Skin of body (tissue), 2 donors: Measurements from ENCODE around the gene GNAT1. TPM values are rescaled to one million over a fixed set of nuclear protein-coding genes. Genes with fewer than 3 reads are reported as not detected.

Experiments
- DNase-seq: peaks from one replicate; lab custom pipeline; 2025; lab: John Stamatoyannopoulos, UW
- total RNA-seq: library from RNA; depleted of rRNA; stranded (reverse); fragments of >200 nt; gene quantifications from one replicate; pipeline ENCODE4 v1.2.3, GENCODE V29; 2014

The GNAT1 gene
- total RNA-seq, 1 donor from 2014 or later, result 0.20 TPM

DNA sequence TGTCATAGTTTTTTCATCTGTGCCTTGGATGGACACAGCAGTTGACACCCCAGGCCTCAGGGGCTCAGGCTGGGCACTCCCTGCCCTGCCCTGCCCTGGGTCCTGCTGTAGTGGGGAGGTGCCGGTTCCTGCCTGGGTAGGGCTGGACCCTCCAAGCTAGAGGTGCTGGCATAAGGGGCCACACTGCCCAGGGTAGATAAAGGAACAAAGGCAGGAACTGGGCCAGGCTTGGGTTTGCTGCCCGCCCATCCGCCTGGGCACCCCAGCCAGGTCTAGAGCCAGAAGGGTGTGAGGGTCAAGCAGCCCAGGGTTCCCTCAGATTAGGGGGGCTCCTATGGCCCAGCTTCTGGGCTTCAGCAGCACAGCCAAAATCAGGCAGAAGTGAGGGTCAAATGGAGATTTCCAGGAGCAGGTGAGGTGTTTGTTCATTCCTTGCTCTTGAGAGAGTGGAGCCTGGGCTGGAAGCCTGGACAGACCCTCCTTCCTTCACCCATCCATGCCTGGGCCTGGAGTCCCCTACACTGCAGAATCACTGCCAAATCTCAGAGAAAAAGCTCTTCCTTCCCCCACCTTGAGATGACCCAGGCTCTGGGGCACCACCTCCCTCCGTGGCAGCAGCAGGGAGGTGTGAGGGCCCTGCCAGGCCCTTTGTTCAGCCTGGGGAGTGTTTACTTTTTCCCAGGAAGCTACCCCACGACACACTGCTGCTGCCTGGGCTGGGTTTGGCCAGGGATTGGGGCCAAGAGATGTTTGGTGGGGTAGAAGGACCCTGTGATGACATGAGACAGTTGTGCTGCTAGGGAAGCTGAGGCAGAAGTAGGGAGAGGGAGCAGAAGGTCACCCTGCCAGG is 29.2 kb upstream of the GNAT1 start:
- no peak for DNase-seq

DNA sequence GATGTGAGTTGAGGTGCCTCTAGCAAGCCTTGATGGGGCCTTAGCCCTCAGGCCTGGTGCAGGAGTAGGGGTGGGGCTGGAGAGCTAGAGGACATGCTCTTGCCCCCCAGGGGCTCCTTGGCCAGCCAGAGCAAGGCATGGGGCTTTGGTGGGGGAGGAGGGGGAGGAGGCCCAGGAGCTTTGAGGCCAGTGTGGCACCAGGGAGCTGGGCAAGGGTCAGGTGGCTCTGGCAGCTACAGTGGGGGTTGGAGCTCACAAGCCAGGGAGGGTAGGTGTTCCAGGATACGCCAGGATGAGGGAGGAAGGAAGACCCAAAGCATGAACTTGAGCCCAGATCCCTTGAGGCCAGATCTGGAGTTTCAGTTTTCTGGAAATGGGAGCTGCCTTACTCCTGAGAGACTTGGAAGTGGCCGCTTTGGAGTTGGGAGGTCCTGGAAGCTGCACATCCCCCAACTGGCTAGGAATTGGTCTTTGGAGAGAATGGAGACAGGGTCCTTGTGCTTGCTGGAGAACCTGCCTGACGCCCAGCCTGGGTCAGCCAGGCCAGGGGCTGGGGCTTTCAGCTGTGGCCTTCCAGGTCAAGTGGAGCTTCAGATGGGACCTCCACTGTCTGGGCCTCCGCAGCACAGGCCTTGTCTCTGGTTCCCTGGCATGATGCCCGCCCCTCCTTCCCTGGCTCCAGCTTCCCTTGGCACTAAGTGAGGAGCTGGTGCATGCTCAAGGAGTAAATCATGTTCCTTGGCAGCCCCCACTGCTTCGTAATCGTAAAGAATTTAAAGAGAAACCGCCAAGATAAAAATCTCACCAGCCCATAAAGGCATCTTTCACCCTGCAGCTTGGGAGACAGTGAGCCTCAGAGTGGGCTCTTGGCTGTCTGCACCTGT is 27.6 kb upstream of the GNAT1 start:
- DNase-seq, result peak; percentile 70

DNA sequence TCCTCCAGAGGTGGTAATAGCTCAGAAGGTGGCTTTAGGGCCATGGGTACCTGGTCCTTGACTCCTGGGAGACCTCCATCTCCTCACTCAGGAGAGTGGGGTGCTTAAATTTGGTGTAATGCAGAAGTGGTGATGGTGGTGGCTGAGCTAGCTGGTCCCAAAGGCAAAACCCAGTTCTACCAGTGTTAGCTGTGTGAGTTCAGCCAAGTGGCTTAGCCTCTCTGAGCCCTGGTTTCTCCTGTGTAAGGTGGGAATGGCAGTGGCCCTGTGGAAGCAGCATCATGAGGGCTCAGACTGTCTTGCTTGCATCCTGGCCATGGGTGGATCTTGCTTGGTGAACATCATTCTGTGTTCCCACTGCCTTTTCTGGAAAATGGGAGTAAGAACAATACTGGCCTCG is 26.9 kb upstream of the GNAT1 start:
- DNase-seq, result no peak

DNA sequence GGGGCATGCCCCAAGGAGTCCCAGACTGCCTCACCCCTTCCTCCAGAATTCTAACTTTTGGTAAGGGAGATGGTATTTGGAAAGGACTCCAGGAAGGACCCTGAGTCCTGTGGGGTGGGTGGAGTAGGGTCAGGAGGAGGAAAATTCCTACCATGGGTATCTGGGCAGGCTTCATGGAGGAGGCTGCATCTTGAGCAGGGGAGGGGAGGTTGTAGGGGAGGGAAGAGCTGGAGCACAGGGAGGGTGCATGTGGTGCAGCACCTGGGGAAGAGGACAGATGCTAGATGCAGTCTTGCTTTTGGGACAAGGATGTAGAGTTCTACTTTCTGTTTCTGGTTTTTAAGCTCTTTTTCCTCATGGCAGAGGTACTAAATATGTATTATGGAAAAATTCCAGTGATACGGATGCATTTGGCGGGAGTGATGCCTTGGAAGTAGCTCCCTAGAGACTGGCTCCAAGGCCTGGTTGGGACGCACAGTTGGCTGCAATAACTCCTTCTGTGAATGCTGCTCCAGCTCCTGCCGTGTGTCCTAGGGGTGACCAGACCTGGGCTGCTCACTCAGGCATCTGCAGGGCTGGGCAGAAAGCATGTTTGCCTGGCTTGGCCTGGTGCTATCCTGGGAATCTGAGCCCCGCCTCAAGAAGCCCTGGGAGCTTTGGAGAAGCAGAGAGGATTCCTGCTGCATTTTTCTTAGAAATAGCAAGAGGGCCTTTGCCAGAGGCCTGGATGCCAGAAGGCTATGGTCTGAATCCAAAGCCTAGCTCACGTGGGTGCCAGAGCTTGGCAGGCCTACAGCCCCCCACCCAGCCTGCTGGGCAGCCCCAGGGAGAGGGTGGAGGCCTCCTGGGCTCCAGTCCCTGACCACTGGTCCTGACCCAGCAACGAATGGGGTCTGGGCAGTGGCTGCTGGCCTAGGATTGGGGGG is 26.2 kb upstream of the GNAT1 start:
- DNase-seq, result peak; percentile 93

DNA sequence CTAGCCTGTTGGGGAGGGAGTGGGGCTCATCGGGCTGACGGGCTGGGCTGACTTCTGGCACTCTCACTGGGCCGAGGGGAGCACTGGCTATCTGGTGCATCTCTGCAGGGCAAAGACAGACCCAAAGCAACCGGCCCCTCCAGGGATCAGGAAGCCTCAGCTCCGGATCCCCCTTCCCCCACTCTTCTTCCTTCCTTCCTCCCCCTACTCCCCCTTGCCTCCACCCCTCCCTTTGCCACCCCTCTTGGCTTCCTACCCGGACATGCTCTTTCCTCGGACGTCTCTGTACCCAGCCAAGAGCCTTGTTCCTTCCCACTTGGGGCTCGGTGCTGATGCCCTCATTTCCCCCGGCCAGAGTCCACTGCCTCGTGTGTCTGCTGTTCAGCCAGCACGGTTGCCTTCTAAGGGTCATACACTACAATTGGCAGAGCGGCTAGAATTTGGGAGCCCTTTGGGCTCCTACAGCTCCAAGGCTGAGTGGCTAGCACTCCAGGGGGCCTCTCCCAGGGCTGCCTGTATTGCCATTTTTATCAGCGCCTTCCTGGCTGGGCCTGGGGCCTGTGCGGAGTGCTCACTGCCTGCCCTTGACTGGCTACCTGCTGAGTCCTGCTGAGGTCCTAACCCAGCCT is 25.4 kb upstream of the GNAT1 start:
- DNase-seq, result no peak

DNA sequence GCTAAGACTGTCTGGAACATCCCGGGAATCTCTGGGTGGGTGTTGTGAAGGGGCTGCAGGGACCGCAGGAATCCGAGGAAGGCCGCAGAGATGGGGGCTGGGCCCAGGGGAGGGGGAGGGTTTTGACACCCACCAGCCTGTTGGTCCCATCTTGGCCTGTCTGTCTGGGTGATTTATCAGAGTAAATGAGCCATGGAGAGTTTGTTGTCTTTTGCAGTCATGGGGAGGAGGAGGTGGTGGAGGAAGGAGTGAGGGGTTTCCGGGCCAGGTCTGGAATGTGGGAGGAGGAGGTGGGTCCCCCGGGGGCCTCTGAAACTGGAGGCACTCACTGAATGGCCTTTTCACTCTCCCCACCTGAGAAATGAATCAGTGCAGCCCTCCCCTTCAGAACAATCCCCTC is 24.8 kb upstream of the GNAT1 start:
- DNase-seq, result no peak

DNA sequence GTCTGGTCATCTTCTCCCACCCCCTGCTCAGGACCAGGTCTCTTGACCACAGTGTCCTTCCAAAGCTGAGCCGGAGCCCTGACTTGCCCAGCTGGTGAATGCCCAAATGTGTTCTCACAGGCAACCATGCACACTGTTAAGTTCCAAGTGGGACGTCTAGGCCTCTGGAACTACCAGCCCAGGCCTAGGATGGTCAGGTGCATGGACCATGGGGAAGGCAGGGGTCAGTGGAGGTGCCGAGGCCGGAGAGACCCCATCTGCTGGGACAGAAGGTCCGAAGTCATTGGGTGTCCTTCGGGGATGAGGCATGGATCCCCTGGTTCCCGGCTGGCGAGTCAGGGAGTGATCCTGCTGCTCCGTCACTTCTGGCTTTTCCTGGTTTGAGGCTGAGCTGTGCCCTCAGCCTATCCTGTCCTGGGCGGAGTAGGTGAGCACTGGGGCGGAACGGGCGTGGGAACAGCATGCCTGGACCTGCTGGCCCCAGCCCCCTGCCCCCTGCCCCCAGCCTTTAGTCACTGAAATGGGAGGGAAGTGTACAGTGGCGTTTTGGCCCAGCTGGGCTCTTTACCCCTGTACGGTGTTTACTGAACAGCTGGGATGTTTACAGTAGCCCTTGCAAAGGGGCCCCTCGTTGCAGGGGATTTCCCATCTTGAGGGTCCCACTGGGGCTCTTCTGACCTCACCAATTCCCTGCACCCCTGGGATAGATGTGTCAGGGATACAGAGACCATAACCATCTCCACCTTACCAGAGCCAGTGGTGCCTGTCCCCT is 24.2 kb upstream of the GNAT1 start:
- DNase-seq, result no peak

DNA sequence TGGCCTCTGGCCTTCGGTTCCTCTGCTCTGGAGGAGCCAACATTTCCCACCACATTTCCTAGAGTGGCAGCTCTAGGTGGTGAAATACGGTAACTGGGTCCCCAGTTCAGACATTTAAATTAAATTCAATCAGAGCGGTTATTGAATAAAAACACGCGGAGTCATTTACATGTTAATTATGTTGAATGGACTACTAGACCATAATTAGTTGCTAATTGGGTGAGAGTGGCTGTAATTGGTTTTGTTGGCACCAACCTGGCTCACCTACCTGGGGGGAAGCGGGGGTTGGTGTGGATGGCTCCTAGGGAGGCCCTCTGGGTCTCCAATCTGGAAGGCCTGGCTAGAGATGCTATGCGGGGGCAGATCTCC is 23.6 kb upstream of the GNAT1 start:
- no peak for DNase-seq

DNA sequence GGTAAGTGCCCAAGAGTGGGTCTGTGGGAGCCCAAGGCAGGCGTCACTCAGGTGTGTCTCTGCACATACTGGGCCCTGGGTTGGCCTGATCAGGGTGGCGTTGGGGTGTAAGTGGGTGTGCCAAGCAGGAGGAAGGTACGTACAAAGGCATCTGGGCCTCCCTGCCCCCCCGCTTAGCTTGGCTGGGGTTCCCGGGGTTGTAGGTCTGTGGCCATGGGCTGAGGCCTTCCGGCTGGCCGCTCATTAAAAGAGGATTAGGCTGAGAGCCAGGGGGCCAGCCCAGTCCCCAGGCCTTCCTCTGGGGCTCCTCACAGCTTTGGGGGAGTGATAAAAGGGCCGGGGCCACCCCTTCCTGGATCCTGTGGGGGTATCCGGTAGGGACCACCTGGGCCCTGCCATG is 23.0 kb upstream of the GNAT1 start:
- no peak for DNase-seq

DNA sequence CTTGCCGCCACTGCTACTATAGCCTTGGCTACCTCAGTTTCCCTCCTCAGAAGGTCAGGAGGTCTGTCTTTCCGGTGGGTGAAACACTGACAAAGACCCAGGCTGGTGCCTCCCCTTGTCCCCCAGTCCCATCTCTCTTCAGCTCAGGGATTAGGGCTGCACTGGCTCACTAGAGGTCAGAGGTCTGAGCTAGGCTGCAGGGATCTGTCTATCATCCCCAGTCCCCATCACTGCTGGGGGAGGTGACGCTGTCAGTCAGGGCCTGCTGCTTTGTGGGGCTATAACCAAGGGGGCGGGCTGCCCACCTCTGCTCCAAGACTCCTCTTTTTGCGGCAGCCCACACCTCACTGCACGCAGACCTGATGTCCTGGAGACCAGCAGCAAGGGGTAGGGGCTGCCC is 22.6 kb upstream of the GNAT1 start:
- no peak for DNase-seq

DNA sequence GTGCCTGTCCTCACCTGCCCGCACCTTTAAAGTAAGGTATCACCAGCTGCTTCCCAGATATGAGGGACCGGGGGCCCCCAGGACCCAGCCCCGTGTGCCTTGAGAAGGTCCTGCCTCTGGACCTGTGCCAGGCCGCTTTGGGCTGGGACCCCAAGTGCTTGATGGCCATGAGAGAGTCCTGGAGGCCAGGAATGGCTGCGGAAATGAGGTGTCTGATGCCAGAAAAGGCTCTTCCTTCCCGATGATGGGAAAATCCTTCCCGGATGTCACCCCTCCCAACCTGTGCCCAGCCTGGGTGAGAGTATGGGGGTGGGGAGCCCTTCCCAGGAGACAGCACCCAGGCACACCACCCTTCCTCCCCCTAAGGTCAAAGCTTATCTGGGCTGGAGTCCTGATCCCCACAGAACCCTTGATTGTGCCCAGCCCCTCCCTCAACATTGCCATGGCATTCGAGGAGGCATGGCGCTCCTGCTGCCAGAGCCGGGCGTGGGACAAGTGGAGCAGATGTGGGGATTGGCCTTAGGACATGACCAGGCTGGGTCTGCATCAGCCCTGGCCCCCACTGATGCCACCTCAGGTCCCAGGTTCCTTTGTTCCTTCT is 22.1 kb upstream of the GNAT1 start:
- DNase-seq, result no peak

DNA sequence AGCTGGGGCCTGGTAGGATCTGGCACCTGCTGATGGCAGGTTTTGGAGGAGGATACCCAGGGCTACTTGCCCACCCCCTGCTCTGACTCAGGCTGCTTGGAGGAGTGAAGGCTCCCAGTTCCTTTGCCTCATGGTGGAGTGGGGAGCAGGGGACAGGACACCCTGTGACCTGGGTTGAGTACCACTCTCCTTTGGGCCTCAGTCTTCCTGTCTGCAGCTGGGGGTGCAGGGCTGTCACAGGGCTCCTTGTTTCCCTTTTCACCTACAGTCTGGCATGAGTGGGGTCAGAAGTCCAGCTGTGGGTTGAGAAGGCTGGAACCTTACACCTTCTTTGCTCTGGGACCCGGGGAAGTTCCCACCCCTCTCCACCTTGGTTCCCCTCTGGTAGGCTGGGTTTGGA is 21.6 kb upstream of the GNAT1 start:
- no peak for DNase-seq

DNA sequence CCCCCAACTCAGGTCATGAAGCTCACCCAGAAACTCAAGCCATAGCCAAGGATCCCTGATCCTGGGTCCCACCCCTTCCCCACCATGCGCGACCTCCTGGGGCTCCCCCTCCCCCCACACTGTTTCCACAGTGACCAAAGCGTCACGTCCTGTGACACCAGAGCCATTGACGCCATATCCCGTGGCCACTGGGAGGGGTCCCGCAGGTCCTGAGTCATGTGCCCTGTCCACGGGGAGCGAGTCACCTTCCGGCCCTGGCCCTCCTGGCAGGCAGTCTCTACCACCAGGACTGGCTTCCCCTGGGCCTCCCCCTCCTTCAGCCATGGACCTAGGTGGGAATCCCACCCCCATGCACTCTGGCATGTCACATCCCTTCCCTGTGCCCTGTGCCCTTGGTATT is 20.7 kb upstream of the GNAT1 start:
- no peak for DNase-seq

DNA sequence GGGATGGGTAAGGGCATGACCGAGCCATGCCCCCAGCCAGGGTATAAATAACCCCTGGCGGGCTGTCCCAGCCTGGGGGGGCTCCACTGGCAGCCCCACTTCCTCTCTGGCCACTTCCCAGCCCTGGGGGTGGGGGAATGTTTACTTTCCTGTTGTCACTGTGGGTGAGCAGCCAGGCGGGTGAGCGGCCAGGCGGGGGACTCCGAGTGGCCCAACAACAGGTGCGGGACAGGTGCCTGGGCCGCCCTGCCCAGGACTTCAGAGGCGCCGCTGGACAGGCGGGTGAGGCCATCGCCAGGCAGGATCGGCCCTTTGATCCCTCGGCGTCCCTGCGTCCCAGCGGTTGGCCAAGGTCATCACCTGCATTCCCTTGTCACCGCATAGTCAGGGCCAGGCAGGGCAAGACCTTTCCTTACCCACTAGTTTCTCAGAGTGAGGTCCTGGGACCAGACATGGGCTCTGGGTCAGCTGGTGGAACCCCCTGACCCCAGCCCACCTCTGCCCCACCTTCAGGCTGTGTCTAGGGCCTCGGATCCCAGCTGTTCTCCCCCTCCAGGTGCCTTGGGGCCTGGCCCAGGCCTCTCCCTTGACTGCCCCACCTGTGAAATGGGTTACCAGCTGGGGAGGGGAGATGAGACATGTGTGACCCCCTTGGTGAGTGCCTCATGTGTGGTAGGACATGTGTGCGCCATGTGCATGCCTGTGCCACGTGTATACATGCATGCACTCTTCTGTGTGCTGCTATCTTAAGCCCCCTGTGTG is 19.7 kb upstream of the GNAT1 start:
- no peak for DNase-seq

DNA sequence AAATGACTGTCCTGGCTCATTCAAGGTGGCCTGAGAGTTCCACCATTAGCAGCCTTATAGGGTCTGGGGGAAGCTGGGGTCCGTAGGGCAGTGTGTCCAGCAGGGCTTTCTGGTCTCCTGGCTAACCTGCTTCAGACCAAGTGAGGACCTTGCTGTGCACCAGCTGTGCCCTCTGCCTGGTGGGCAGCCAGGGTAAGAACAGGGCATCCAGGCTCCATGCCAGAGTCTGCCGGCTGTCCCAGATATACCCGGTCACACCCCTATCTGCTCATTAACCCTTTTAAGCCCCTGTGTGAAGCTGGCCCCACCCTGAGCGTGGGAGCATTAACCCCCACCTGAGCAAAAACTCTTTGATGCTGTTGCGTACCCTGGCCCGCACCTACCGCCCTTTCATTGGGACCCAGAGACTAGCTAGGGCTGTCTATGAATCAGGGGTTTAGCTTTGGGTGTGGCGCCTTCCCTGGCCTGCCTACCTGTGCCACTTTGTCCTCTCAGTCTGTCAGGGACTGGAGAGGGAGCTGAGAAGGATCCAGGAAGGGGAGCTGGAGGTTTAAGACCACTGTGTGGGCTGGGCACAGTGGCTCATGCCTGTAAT is 18.7 kb upstream of the GNAT1 start:
- no peak for DNase-seq

DNA sequence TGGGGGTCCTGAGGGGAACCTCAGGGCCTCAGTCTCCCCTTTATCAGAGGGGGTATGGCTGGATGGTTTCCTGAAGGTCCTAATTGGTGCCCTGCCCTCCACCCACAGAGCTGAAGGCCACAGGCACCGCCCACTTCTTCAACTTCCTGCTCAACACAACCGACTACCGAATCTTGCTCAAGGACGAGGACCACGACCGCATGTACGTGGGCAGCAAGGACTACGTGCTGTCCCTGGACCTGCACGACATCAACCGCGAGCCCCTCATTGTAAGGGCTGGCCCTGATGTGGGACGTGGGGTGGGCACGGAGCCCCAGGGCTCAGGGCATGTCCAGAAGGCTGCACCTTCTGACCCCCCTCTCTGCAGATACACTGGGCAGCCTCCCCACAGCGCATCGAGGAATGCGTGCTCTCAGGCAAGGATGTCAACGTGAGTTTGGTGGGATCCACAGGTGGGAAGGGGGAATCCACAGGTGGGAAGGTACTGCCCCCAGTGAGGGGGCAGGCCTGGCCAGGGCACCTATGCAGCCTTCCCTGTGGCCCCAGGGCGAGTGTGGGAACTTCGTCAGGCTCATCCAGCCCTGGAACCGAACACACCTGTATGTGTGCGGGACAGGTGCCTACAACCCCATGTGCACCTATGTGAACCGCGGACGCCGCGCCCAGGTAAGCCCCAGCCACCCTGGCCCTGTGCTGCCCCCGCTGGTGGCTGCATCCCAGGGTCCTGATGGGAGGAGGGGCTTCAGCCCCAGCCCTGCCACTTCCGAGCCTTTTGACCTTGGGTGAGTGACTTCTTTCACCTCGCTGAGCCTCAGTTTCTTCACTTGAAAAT is 17.5 kb upstream of the GNAT1 start:
- DNase-seq, result no peak

DNA sequence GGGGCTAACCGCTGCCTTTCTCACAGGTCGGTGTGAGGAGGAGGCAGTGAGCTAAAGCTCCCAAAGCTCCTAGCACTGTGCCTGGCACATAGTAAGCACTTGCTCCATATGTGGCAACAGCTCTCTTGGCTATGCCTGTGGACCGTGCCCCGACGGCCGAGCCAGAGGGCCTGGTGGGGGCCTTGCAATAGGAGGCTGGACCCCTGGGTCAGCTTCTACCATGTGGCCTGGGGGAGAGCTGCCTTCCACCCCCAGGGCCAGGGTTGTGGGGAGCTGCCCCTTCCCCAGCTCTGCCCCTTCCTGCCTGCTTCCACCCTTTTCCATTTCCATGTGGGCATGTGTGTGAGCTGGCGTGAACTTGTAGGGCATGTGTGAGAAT is 16.9 kb upstream of the GNAT1 start:
- DNase-seq, result no peak

DNA sequence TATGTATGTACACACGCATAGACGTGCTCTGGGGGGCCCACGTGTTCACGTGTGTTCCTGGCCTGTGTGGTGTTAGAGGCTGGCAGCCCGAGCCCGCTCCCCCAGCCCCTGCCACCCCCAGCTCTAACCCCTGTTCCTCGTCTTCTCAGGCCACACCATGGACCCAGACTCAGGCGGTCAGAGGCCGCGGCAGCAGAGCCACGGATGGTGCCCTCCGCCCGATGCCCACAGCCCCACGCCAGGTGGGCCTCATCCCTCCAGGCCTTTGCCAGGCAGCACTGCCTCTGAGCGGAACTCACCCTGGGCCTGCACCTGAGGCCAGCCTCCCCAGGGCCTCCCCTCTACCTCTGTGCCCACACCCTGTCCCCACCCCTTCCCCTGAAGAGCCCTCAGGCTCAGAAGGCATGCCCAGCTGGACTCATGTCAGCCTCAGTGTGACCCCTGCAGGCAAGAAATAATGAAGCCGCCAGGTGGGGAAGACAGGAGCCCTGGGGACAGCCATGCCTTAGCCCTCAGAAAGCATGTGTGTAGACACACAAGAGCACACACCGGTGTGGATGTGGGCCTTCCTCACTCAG is 16.4 kb upstream of the GNAT1 start:
- no peak for DNase-seq
